ENCODE data around the gene BLVRB. TPM values are rescaled to one million over a fixed set of nuclear protein-coding genes. Genes with fewer than 3 reads are reported as not detected.

BLVRB gene
- total and polyA plus RNA-seq, 10 of the 15 experiments (the other 5 are each of a cell fraction or from before 2014, with no cell fraction given), result 6.3 to 53.3 (median 27.8) TPM

- WGBS (ENCODE audit: insufficient coverage, insufficient replicate concordance, low lambda C conversion rate, missing lambda C conversion rate), result 2% methylated on average over 26 of the region's 28 CpGs
- peak overlapping the region; percentile 49 for H2AFZ ChIP-seq (ENCODE audit: control insufficient read depth, low read depth, low read length)
- SMC1A ChIA-PET (ENCODE audit: uncharacterized antibody, unreplicated experiment), result interaction anchor here (1.0 to 1.6 kb wide), 4 partner anchors 9 to 19 kb away, joined by 3 to 6 read pairs (median 6); partner anchors contain the start of gene SERTAD3
- H3K9ac ChIP-seq (ENCODE audit: control insufficient read depth, insufficient read depth, low read length), result peak overlapping the region; percentile 74
- in situ Hi-C loops (cut with MboI), result no loop called here
- intact Hi-C loops (cut with micrococcal nuclease; ENCODE audit: unreplicated experiment), result loop anchor here (1.0 kb wide), 1 partner anchor 19 kb away; the partner anchor contains the start of gene SERTAD3
- CTCF ChIA-PET, result interaction anchor here (1.1 to 7.1 kb wide), 8 partner anchors 10 to 181 kb away, joined by 3 to 67 read pairs (median 6); partner anchors contain the start of gene BLVRB
- FAIRE-seq, result peak; percentile 84
- no TSS peak for BruUV-seq (replicated peaks)
- no peaks in the 10 kb centered on the region for H4K20me1 ChIP-seq (ENCODE audit: control insufficient read depth, insufficient read depth)
- H3K4me2 ChIP-seq (ENCODE audit: control insufficient read depth, insufficient read depth), result peak overlapping the region; percentile 75
- H3K27ac ChIP-seq (ENCODE audit: control insufficient read depth, insufficient read depth), result peak overlapping the region; percentile 84
- no peaks in the 10 kb centered on the region for H3K4me1 ChIP-seq (ENCODE audit: control insufficient read depth, insufficient read depth, low read length)
- no peaks in the 10 kb centered on the region for H3K27me3 ChIP-seq (replicated peaks in 1 of 2; ENCODE audit: control insufficient read depth in 2 of 2, insufficient read depth in 2 of 2, low read length in 1 of 2)
- H3K79me2 ChIP-seq (ENCODE audit: control insufficient read depth, insufficient read depth, low read length), result peaks cover 27% of the 10 kb centered on the region
- H3K9me3 ChIP-seq (replicated peaks; ENCODE audit: control insufficient read depth, insufficient read depth, low read length), result no peaks in the 10 kb centered on the region
- peak overlapping the region; percentile 97 for H3K4me3 ChIP-seq
- ATAC-seq, result no peak
- no peak for DNase-seq (ENCODE audit: low read depth, low spot score)
- POLR2A ChIA-PET, result interaction anchor here (0.7 to 5.5 kb wide), 8 partner anchors 9 to 68 kb away, joined by 3 to 55 read pairs (median 4); partner anchors contain the start of gene SERTAD3
- H3K36me3 ChIP-seq (ENCODE audit: control insufficient read depth in 2 of 2, insufficient read depth in 2 of 2, low read length in 1 of 2), result peaks cover 0 to 6% of the 10 kb centered on the region in 2 experiments; a peak in 2 of 4 replicates
- RAD21 ChIA-PET (ENCODE audit: unreplicated experiment), result interaction anchor here (0.7 to 1.8 kb wide), 5 partner anchors 11 to 120 kb away, joined by 3 to 9 read pairs (median 4); partner anchors contain the start of genes PLD3 and SERTAD3
- no peak for TF ChIP-seq DPF2 (IDR thresholded peaks at IDR 0.05)
- no peak for TF ChIP-seq EGR1 (IDR thresholded peaks at IDR 0.05; ENCODE audit: borderline replicate concordance in 1 of 2, low read depth in 2 of 2, low read length in 2 of 2)
- peak; percentile 65; the same call in 1 of the 2 replicates for TF ChIP-seq NBN (IDR thresholded peaks at IDR 0.05)
- TF ChIP-seq CBFB (IDR thresholded peaks at IDR 0.05; ENCODE audit: low read depth), result no peak
- TF ChIP-seq EED (IDR thresholded peaks at IDR 0.05; ENCODE audit: low read depth), result peak; percentile 48
- TF ChIP-seq, protein P1, sequence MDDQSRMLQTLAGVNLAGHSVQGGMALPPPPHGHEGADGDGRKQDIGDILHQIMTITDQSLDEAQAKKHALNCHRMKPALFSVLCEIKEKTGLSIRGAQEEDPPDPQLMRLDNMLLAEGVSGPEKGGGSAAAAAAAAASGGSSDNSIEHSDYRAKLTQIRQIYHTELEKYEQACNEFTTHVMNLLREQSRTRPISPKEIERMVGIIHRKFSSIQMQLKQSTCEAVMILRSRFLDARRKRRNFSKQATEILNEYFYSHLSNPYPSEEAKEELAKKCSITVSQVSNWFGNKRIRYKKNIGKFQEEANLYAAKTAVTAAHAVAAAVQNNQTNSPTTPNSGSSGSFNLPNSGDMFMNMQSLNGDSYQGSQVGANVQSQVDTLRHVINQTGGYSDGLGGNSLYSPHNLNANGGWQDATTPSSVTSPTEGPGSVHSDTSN (IDR thresholded peaks at IDR 0.05; ENCODE audit: insufficient replicate concordance, low read depth, low read length), result no peak
- no peak for TF ChIP-seq SREBF1 (IDR thresholded peaks at IDR 0.05; ENCODE audit: low read length)
- TF ChIP-seq MTA2 (IDR thresholded peaks at IDR 0.05; ENCODE audit: low read depth), result peak; percentile 29; the same call in 1 of the 2 replicates
- TF ChIP-seq IRF4 (IDR thresholded peaks at IDR 0.05; ENCODE audit: low read depth, low read length), result no peak
- TF ChIP-seq MEF2B (IDR thresholded peaks at IDR 0.05; ENCODE audit: partially characterized antibody, poor library complexity, severe bottlenecking), result no peak
- TF ChIP-seq EP300 (IDR thresholded peaks at IDR 0.05; ENCODE audit: borderline replicate concordance in 1 of 2, control insufficient read depth in 1 of 2, low read depth in 2 of 2, low read length in 2 of 2), result no peak
- TF ChIP-seq, protein P2, sequence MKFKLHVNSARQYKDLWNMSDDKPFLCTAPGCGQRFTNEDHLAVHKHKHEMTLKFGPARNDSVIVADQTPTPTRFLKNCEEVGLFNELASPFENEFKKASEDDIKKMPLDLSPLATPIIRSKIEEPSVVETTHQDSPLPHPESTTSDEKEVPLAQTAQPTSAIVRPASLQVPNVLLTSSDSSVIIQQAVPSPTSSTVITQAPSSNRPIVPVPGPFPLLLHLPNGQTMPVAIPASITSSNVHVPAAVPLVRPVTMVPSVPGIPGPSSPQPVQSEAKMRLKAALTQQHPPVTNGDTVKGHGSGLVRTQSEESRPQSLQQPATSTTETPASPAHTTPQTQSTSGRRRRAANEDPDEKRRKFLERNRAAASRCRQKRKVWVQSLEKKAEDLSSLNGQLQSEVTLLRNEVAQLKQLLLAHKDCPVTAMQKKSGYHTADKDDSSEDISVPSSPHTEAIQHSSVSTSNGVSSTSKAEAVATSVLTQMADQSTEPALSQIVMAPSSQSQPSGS (IDR thresholded peaks at IDR 0.05; ENCODE audit: low read length), result no peak
- peak; percentile 64 for TF ChIP-seq RUNX3 (IDR thresholded peaks at IDR 0.05; ENCODE audit: low read length)
- TF ChIP-seq IKZF1 (conservative IDR thresholded peaks at IDR 0.05), result no peak
- TF ChIP-seq FOS (IDR thresholded peaks at IDR 0.05; ENCODE audit: borderline replicate concordance, extremely low read depth, insufficient read length), result no peak
- no peak for TF ChIP-seq POU2F2 (IDR thresholded peaks at IDR 0.05; ENCODE audit: borderline replicate concordance, low read depth, low read length)
- TF ChIP-seq RCOR1 (conservative IDR thresholded peaks at IDR 0.05; ENCODE audit: low read depth, low read length), result no peak
- peak; percentile 20; the same call in 1 of the 2 replicates for TF ChIP-seq POLR2AphosphoS5 (IDR thresholded peaks at IDR 0.05; ENCODE audit: low read length)
- no peak for TF ChIP-seq ATF7 (IDR thresholded peaks at IDR 0.05; ENCODE audit: low read depth)
- TF ChIP-seq TBL1XR1 (IDR thresholded peaks at IDR 0.05; ENCODE audit: low read depth, low read length), result no peak
- TF ChIP-seq CBX5 (IDR thresholded peaks at IDR 0.05; ENCODE audit: low read depth), result no peak
- TF ChIP-seq NR2F1 (conservative IDR thresholded peaks at IDR 0.05), result no peak
- no peak for TF ChIP-seq NRF1 (conservative IDR thresholded peaks at IDR 0.05; ENCODE audit: low read depth, low read length)
These were observed 40.7 kb downstream of the BLVRB start for GRCh38 chr19:40424637-40425449.

All from GM12878 (cell line).